NCI-H1436 treated with DMSO at 0.1 percent for 48 hours (cell line): ENCODE results near the gene PKLR.
A peak's percentile ranks its signal among the peaks of the same experiment; 100 is the strongest.
"Not testable (repeated sequence)": the region's sequence is repeated elsewhere in the genome, so short reads cannot be mapped to it uniquely, and the experiment has no call there.

Experiments used
- DNase-seq: peaks from one replicate; lab custom pipeline; 2025; lab: John Stamatoyannopoulos, UW

The PKLR gene

DNA sequence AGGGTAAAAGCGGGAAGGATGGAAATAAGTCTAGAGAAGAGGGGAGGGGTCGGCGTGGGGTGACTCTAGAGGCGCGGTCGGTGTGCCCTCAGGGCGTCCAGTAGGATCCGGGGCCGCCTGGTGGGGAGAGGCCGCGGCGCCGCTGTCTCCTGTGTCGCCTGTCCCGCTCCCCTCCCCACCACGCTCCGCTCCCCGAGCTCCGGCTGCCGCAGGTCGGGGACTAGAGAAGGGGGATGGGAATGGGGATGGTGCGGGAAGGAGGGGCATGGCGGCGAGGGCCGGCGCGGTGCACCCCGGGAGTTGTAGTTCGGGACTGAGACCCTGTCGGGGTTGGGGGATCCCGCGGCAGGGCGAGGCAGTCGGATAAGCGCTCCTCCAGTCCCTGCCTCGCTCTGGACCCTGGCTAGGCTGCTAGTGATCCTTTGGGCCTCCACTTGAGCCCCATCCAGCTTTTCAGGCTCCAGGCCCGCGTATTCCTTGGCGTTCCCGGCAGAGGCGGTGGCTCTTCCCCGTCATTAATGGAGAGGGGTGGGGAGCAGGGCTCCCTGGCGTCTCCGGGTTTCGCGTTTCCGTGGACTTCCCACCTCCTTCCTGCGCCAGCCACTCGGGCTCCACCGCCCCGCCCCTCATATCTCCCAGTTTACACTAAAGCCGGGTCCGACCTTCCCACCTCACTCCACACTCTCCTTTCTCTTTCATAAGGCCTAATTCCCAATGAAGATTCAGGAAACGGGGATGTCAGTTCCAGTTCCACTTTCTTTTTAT lies 45.8 kb downstream of the PKLR start, which contains the start of gene ENTREP3:
Gene ENTREP3 (minus strand): TSS at position 241 of the 765 bp plus-strand sequence. CDS start 606 bp downstream, outside the sequence.
- DNase-seq, result no peak

DNA sequence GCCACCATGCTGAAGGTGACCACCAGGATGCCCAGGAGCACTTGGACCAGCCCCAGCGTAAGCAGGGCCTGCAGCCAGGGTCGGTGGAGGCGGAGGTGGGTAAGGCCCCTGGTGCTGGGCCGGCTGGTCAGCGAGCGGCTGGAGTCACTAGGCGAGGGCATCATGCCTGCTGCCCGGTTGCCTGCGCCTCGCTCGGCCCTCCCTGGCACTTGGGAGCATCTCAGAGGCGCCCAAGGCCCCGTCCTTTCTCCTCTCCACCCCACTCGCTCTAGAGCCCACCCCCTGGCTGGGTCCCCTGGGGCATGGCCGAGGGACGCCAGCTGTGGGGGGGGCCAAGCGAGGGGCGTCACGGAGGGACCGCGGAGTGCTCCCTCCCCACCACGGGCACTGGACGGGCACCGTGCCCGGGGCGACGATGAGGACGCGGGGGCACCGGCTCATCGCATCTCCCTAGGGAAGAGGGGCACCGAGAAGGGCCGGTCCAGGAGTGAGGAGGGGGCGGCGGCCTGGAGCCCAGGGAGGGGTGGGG lies 46.5 kb downstream of the PKLR start:
- DNase-seq, result no peak

- DNase-seq, result no peak
Observed at GRCh38 chr1:155254228-155254713, 47.0 kb downstream of the PKLR start.

DNA sequence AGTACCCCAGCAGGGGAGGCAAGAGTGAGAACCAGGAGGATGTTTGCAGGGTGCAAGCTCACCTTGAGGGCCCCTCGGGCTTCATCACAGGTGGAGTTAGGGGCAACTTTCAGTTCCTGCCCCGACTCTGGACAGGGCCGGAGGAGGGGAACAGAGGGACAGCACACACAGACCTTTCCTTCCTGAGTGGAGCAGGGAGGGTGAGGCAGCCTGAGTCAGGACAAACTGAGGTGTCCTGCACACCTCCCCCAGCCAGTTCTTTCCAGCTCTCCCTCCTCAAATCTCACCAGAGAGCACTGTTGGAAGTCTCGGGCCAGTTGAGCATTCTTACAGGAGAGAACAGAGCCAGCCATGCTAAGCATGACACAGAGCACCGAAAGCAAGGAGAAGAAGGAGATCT lies 47.4 kb downstream of the PKLR start:
- no peak for DNase-seq

DNA sequence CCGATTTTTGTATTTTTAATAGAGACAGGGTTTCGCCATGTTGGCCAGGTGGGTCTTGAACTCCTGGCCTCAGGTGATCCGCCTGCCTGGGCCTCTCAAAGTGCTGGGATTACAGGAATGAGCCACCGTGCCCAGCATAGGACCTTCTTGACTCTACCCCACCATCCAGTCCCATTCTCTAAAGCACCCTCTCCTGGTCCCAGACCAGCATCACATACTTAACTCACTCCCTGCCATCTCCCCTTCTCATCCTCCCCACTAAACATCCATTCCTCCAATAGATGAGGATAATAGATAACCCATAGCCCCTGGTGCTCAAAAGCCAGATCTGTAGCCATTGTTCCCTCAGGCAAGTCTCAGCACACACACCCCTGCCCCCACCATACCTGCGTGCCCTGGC lies 48.0 kb downstream of the PKLR start:
- no peak for DNase-seq

DNA sequence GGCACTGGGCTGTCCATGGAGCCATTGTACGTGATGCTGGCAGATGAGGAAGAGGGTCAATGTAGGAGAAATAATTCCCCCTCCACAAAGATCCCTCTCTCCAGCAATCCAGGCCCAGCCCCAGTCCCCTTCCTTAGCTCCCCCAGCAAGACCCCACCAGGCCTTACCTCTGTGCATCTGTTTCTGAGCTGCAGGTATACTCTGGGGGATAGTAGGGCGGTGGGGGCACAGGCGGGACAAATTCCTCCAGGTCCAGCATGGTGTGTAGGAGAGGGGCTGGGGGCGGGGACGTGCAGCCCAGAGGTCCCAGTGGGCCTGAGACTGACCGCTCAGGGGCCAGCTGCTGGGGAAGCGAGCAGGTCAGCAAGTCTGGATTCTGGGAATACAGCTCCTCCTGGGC lies 49.7 kb downstream of the PKLR start:
- no peak for DNase-seq

DNA sequence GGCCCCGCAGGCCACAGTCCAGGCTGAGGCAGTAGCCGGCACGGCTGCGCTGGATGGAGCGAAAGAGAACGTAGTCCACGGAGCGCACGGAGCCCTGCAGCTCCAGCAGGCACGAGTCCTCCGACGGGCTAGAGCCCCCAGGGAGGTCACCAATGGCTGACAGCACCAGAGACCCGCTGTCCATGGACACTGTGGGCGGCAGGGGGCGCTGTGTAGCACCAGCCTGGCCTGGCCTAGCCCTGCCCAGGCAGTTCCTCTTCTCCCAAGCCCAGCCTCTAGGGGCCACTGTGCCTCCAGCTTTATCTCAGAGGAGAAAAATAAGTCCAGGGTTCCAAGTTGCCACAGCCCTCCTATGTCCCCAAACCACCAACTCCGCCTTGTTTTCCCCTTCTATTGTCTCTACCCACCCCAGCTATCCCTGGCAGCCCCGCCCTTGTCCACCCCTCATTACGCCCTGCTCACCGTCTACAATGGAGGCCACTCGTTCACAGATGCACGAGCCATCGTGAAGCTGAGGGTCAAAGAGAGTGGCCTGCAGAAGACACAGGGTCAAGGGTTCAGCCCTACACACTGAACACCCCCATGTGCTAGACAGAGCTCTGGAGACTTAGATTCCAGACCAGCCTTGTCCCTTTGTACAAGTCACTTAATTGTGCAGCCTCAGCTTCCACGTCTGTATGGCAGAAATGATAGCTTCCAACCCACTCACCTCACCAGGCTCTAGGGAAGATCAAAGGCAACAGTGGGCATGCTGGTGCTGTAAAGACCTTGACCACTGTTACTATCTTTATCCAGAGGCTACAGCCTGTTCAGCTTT lies 50.4 kb downstream of the PKLR start:
- DNase-seq, result peak; percentile 45

- DNase-seq, result no peak
Observed at GRCh38 chr1:155250246-155250632, 51.0 kb downstream of the PKLR start.

- no peak for DNase-seq
Observed at GRCh38 chr1:155247667-155248553, 53.3 kb downstream of the PKLR start.

GRCh38 chr1:155246796-155247195 lies 54.4 kb downstream of the PKLR start:
- DNase-seq, result not testable (repeated sequence)

- no peak for DNase-seq
Observed at GRCh38 chr1:155245163-155245524, 56.1 kb downstream of the PKLR start.

- DNase-seq, result peak; percentile 98
Observed at GRCh38 chr1:155244368-155245162, 56.7 kb downstream of the PKLR start.

- no peak for DNase-seq
Observed at GRCh38 chr1:155242805-155243358, 58.4 kb downstream of the PKLR start.

DNA sequence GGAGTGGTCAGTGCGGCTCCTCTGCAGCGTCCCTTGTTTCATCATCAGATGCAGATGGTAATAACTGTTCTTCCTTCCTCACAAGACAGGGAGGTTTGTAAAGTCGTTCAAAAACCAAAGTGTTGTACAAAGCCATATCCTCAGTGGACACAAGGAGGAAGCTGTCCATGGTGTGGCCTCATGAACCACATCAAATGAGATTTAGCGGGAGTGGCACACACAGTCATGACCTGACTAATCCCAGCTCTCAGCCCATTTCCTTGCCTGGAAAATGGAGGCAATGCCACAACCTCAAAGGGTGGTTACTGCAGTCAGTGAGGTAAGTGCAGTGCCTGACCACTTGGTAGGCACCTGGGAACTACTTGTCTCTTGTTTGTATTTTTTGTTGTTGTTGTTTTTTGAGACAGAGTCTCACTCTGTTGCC lies 59.4 kb downstream of the PKLR start:
- no peak for DNase-seq

GRCh38 chr1:155241069-155241679 lies 60.1 kb downstream of the PKLR start:
- no peak for DNase-seq
